ENCODE measurements around the gene BBS12. TPM values are rescaled to one million over a fixed set of nuclear protein-coding genes. Genes with fewer than 3 reads are reported as not detected.

Gene BBS12
- total and polyA plus RNA-seq, 2 donors (not counting 3 experiments of a cell fraction or from before 2014, with no cell fraction given): 0.91 to 2.3 TPM

DNA sequence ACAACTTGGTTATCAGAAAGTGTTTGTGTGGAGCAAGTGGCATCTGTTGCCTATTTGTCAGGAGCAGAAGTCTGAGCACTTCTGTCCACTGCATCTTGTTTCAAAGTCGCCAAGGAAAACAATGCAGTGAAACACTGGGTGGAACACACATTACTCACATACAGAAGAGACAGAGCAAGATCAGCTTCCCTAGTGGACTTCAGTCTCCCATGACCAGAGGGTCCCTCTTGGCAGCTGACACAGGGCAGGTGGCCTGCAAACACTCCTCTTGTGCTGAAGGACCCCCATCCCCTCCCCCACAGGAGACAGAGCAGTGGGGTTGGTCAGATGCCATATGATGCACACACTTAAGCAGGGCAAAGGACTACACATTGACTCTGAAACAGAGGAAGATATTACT, 3.6 kb upstream of the BBS12 start:
- DNase-seq (ENCODE audit: low read depth, low spot score) (no peak), FAIRE-seq (no peak)
- no peak overlapping the region for H3K4me3 ChIP-seq (replicated peaks in 1 of 3; ENCODE audit: insufficient read depth in 1 of 3, low read depth in 1 of 3, low read length in 3 of 3)
- H3K27ac ChIP-seq (ENCODE audit: insufficient read depth, low read depth, low read length): no peak overlapping the region
- no peaks in the 10 kb centered on the region for H3K79me2 ChIP-seq (ENCODE audit: control insufficient read depth, insufficient read depth, low read length)
- no peaks in the 10 kb centered on the region for H3K36me3 ChIP-seq (ENCODE audit: control insufficient read depth in 2 of 2, extremely low read depth in 1 of 2, insufficient read depth in 2 of 2, low read length in 2 of 2)
- ChIA-PET POLR2A (no interaction called here), CTCF (interaction anchor here (0.6 to 1.2 kb wide), 2 partner anchors 12 to 126 kb away, joined by 3 to 6 read pairs; no protein-coding TSS in a partner anchor)
- intact Hi-C loops (cut with micrococcal nuclease): no loop called here
- no peaks in the 10 kb centered on the region for H3K9me1 ChIP-seq (replicated peaks; ENCODE audit: control insufficient read depth, extremely low read depth, insufficient read depth, low read length)
- no peak overlapping the region for H2AFZ ChIP-seq (ENCODE audit: low read depth, low read length)
- H3K4me2 ChIP-seq (ENCODE audit: insufficient read depth, low read length): no peak overlapping the region
- no TSS peak for BruUV-seq (replicated peaks)
- no peaks in the 10 kb centered on the region for H3K27me3 ChIP-seq (ENCODE audit: control insufficient read depth in 2 of 2, insufficient read depth in 2 of 2, low read length in 2 of 2)
- dilution Hi-C loops (cut with MboI; ENCODE audit: extremely low pct_ligation_motif_present, low sequenced_read_pairs): no loop called here
- no peak for TF ChIP-seq GATA2 (IDR thresholded peaks at IDR 0.05; ENCODE audit: insufficient read depth, insufficient read length, low read depth, low read length)
- TF ChIP-seq, protein P1, sequence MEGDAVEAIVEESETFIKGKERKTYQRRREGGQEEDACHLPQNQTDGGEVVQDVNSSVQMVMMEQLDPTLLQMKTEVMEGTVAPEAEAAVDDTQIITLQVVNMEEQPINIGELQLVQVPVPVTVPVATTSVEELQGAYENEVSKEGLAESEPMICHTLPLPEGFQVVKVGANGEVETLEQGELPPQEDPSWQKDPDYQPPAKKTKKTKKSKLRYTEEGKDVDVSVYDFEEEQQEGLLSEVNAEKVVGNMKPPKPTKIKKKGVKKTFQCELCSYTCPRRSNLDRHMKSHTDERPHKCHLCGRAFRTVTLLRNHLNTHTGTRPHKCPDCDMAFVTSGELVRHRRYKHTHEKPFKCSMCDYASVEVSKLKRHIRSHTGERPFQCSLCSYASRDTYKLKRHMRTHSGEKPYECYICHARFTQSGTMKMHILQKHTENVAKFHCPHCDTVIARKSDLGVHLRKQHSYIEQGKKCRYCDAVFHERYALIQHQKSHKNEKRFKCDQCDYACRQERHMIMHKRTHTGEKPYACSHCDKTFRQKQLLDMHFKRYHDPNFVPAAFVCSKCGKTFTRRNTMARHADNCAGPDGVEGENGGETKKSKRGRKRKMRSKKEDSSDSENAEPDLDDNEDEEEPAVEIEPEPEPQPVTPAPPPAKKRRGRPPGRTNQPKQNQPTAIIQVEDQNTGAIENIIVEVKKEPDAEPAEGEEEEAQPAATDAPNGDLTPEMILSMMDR (IDR thresholded peaks at IDR 0.05; ENCODE audit: extremely low read depth in 1 of 2, insufficient read depth in 1 of 2, low read depth in 1 of 2, low read length in 2 of 2): no peak
- no peak for TF ChIP-seq JUN (IDR thresholded peaks at IDR 0.05; ENCODE audit: borderline replicate concordance, insufficient read depth, insufficient read length, low read depth)
- TF ChIP-seq FOS (IDR thresholded peaks at IDR 0.05; ENCODE audit: borderline replicate concordance, insufficient read depth, low read length): no peak
- TF ChIP-seq, protein P2, sequence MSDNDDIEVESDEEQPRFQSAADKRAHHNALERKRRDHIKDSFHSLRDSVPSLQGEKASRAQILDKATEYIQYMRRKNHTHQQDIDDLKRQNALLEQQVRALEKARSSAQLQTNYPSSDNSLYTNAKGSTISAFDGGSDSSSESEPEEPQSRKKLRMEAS (IDR thresholded peaks at IDR 0.05; ENCODE audit: insufficient read depth, insufficient read length): no peak
- no peak for TF ChIP-seq POLR2AphosphoS5 (IDR thresholded peaks at IDR 0.05; ENCODE audit: insufficient read depth, low read depth, low read length)
- TF ChIP-seq POLR2A (IDR thresholded peaks at IDR 0.05; ENCODE audit: low read depth, low read length): no peak
- no peak for TF ChIP-seq EZH2 (IDR thresholded peaks at IDR 0.05; ENCODE audit: borderline replicate concordance, low read depth, low read length, severe bottlenecking)
- TF ChIP-seq MYC (IDR thresholded peaks at IDR 0.05; ENCODE audit: low read depth, low read length): no peak
- no peak overlapping the region for H3K9ac ChIP-seq (replicated peaks; ENCODE audit: extremely low read depth, insufficient read depth, low read length)
- H3K9me3 ChIP-seq (replicated peaks; ENCODE audit: control insufficient read depth, insufficient read depth, low read length): no peaks in the 10 kb centered on the region
- H3K4me1 ChIP-seq (ENCODE audit: control insufficient read depth, extremely low read depth, insufficient read depth, low read length): peaks cover 7% of the 10 kb centered on the region
- H4K20me1 ChIP-seq (replicated peaks; ENCODE audit: control insufficient read depth, extremely low read depth, insufficient read depth, low read length): no peaks in the 10 kb centered on the region

Data from endothelial cell of umbilical vein (primary cell).